Measurements from ENCODE around the gene CARS1. TPM values are rescaled to one million over a fixed set of nuclear protein-coding genes. Genes with fewer than 3 reads are reported as not detected.

The CARS1 gene
- total RNA-seq, 1 experiment from 2014 or later, result 120 TPM

DNA sequence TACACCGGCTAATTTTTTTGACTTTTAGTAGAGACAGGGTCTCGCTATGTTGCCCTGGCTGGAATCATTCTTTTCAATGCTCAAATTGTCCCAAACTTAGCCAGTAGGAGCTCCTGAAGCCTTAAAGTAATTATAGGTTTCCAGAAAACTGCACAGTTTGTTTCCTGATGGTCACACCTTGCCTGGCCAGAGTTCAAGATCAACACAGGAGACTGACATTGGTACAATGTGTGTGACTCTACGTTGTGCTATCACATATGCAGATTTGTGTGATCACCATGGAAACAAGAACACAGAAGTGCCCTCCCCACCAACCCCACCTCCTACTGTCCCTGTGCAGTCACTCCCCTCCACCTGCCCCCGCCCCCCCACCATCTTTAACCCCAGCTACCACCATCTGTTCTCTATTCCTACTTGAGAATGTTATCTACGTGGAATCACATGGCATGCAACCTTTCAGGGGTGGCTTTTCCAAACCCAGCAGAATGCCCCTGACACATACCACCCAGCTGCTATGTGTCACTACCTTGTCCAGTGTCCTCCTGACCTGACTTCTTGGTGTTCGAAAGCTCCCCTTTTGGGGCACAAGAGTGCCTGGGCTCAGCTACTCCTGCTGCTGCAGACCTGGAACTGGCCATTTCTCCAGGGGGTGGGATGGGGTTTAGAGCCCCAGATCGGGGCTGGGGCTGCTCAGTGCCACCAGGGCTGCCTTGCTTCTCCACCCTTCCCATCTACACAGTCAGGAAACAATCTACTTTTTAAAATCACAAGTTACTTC is 59.0 kb downstream of the CARS1 start:
- peak overlapping the region; percentile 53 for H3K27ac ChIP-seq (ENCODE audit: low read length)
- no peaks in the 10 kb centered on the region for H3K9me3 ChIP-seq (ENCODE audit: control insufficient read depth, insufficient read depth, low read depth, low read length)
- ChIA-PET CTCF (interaction anchor here (0.6 kb wide), 2 partner anchors 23 to 106 kb away, joined by 3 to 7 read pairs; no protein-coding TSS in a partner anchor), POLR2A (no interaction called here)
- TF ChIP-seq POLR2AphosphoS5 (IDR thresholded peaks at IDR 0.05; ENCODE audit: low read depth, low read length) (no peak), CTCF (IDR thresholded peaks at IDR 0.05) (no peak)
- TF ChIP-seq, protein P1, sequence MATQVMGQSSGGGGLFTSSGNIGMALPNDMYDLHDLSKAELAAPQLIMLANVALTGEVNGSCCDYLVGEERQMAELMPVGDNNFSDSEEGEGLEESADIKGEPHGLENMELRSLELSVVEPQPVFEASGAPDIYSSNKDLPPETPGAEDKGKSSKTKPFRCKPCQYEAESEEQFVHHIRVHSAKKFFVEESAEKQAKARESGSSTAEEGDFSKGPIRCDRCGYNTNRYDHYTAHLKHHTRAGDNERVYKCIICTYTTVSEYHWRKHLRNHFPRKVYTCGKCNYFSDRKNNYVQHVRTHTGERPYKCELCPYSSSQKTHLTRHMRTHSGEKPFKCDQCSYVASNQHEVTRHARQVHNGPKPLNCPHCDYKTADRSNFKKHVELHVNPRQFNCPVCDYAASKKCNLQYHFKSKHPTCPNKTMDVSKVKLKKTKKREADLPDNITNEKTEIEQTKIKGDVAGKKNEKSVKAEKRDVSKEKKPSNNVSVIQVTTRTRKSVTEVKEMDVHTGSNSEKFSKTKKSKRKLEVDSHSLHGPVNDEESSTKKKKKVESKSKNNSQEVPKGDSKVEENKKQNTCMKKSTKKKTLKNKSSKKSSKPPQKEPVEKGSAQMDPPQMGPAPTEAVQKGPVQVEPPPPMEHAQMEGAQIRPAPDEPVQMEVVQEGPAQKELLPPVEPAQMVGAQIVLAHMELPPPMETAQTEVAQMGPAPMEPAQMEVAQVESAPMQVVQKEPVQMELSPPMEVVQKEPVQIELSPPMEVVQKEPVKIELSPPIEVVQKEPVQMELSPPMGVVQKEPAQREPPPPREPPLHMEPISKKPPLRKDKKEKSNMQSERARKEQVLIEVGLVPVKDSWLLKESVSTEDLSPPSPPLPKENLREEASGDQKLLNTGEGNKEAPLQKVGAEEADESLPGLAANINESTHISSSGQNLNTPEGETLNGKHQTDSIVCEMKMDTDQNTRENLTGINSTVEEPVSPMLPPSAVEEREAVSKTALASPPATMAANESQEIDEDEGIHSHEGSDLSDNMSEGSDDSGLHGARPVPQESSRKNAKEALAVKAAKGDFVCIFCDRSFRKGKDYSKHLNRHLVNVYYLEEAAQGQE (IDR thresholded peaks at IDR 0.05; ENCODE audit: insufficient read depth in 1 of 2, low read depth in 2 of 2, low read length in 1 of 2), result no peak
- no peak overlapping the region for H3K4me3 ChIP-seq (ENCODE audit: low read depth in 2 of 2, low read length in 2 of 2)
- in situ Hi-C loops (cut with HindIII; ENCODE audit: low pct_unique_long_range_greater_than_20kb, low sequenced_read_pairs) (no loop called here), intact Hi-C loops (cut with micrococcal nuclease; ENCODE audit: unreplicated experiment) (no loop called here)
- TSS peak; percentile 54 for BruUV-seq (replicated peaks)
- peaks cover 14% of the 10 kb centered on the region; the same call in 1 of the 2 replicates for H3K36me3 ChIP-seq (ENCODE audit: control insufficient read depth, insufficient read depth, low read length)
- DNase-seq (ENCODE audit: low read depth, low spot score) (no peak), ATAC-seq (no peak)
- H3K27me3 ChIP-seq (ENCODE audit: control insufficient read depth, insufficient read depth, low read length), result no peaks in the 10 kb centered on the region
- H3K4me1 ChIP-seq (ENCODE audit: control insufficient read depth, insufficient read depth, low read length), result peaks cover 45% of the 10 kb centered on the region

DNA sequence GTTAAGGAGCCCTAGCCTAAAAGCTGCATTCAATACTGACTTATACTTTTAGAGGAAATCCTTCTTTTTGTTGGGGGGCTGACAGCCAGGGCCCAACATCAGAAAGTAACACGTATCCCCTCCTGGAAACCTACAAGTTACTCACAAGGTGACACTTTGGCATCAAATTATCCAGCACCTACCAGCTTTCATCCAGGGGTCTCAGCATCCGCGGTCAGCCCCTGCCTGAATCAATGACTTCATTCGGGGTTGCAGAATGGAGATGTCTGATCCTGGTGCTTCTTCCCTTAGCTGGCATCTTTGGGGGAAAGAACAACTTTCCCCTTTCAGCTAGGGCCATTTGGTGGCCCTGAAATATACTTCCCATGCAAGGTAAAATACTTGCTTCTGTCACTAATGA is 59.8 kb downstream of the CARS1 start:
- BruUV-seq (replicated peaks), result no TSS peak
- Histone ChIP-seq H3K9me3 (ENCODE audit: control insufficient read depth, insufficient read depth, low read depth, low read length) (no peaks in the 10 kb centered on the region), H3K27me3 (ENCODE audit: control insufficient read depth, insufficient read depth, low read length) (no peaks in the 10 kb centered on the region), H3K36me3 (ENCODE audit: control insufficient read depth, insufficient read depth, low read length) (peaks cover 14% of the 10 kb centered on the region; the same call in 1 of the 2 replicates), H3K4me3 (ENCODE audit: low read depth in 2 of 2, low read length in 2 of 2) (no peak overlapping the region), H3K27ac (ENCODE audit: low read length) (peak overlapping the region; percentile 19; the same call in 1 of the 2 replicates), H3K4me1 (ENCODE audit: control insufficient read depth, insufficient read depth, low read length) (peaks cover 49% of the 10 kb centered on the region)
- ATAC-seq (no peak), DNase-seq (ENCODE audit: low read depth, low spot score) (no peak)
- no peak for TF ChIP-seq POLR2AphosphoS5 (IDR thresholded peaks at IDR 0.05; ENCODE audit: low read depth, low read length)
- TF ChIP-seq CTCF (IDR thresholded peaks at IDR 0.05), result no peak
- TF ChIP-seq, protein P1 (IDR thresholded peaks at IDR 0.05; ENCODE audit: insufficient read depth in 1 of 2, low read depth in 2 of 2, low read length in 1 of 2), result no peak
- no peak for TF ChIP-seq SIN3A (IDR thresholded peaks at IDR 0.05; ENCODE audit: borderline replicate concordance, insufficient read depth, low read depth, low read length)
- TF ChIP-seq TCF7L2 (IDR thresholded peaks at IDR 0.05; ENCODE audit: low read depth, low read length), result no peak
- ChIA-PET POLR2A (no interaction called here), CTCF (no interaction called here)
- intact Hi-C loops (cut with micrococcal nuclease; ENCODE audit: unreplicated experiment), result no loop called here
- in situ Hi-C loops (cut with HindIII; ENCODE audit: low pct_unique_long_range_greater_than_20kb, low sequenced_read_pairs), result no loop called here
